WTC11 (cell line): Measurements from ENCODE around the gene IKBKE. TPM values are rescaled to one million over a fixed set of nuclear protein-coding genes. Genes with fewer than 3 reads are reported as not detected.

Experiments used
- ATAC-seq: fragments of 200-7000 bp; cut with Tn5 transposase; 2 replicates; pipeline ENCODE4 v1.10.0; 2021; ENCODE audit warnings: mild to moderate bottlenecking, moderate library complexity
- CTCF ChIA-PET: fragments of 300-600 bp; sonication (Branson Sonifier 250); formaldehyde crosslinking; loops from one replicate; lab custom pipeline; 2021; ENCODE audit warnings: antibody characterized with exemption; lab: Charles Lee
- POLR2A ChIA-PET: fragments of 350-600 bp; sonication (Branson Sonifier 250); formaldehyde crosslinking; loops from one replicate; lab custom pipeline; 2021; ENCODE audit warnings: antibody characterized with exemption; lab: Charles Lee
- DNase-seq: peaks from one replicate; pipeline ENCODE4 v3.0.0; 2021; ENCODE audit warnings: low spot score
- H3K27ac Mint-ChIP-seq: 2 replicates; pipeline ENCODE4 v1.8.0; 2021; ENCODE audit warnings: mixed read lengths
- H3K27me3 Mint-ChIP-seq: 2 replicates; pipeline ENCODE4 v1.8.0; 2021; ENCODE audit warnings: low read depth, mild to moderate bottlenecking, moderate library complexity, mixed read lengths
- H3K36me3 Mint-ChIP-seq: 2 replicates; pipeline ENCODE4 v1.8.0; 2021; ENCODE audit warnings: mixed read lengths
- H3K4me1 Mint-ChIP-seq: 2 replicates; pipeline ENCODE4 v1.8.0; 2022; ENCODE audit warnings: mixed read lengths
- H3K4me3 Mint-ChIP-seq: 2 replicates; pipeline ENCODE4 v1.8.0; 2021; ENCODE audit warnings: mild to moderate bottlenecking, moderate library complexity, mixed read lengths
- H3K9me3 Mint-ChIP-seq: 2 replicates; pipeline ENCODE4 v1.8.0; 2021; ENCODE audit warnings: mixed read lengths
- ATF2 ChIP-seq: sonication (generic); formaldehyde crosslinking; IDR thresholded peaks from 2 replicates; pipeline ENCODE4 v1.8.1; 2022; ENCODE audit warnings: low read depth, missing genetic modification reagents, borderline replicate concordance
- CBFB ChIP-seq: sonication (generic); formaldehyde crosslinking; IDR thresholded peaks from 2 replicates; pipeline ENCODE4 v1.8.1; 2022; ENCODE audit warnings: mild to moderate bottlenecking, low read depth, missing genetic modification reagents
- CREM ChIP-seq: sonication (generic); formaldehyde crosslinking; IDR thresholded peaks from 2 replicates; pipeline ENCODE4 v1.8.1; 2022; ENCODE audit warnings: mild to moderate bottlenecking, missing genetic modification reagents, moderate library complexity
- ESRRA ChIP-seq: sonication (generic); formaldehyde crosslinking; IDR thresholded peaks from 2 replicates; pipeline ENCODE4 v1.8.1; 2022; ENCODE audit warnings: mild to moderate bottlenecking, missing genetic modification reagents, borderline replicate concordance
- GRHL2 ChIP-seq: fragments of 250-450 bp; sonication (Bioruptor Pico); IDR thresholded peaks from 2 replicates; pipeline ENCODE4 v1.8.0; 2022; ENCODE audit warnings: mild to moderate bottlenecking, moderate library complexity; ENCODE audit not compliant: insufficient replicate concordance, severe bottlenecking
- HMGXB4 ChIP-seq: sonication (generic); formaldehyde crosslinking; IDR thresholded peaks from 2 replicates; pipeline ENCODE4 v1.8.1; 2023; ENCODE audit warnings: mild to moderate bottlenecking, moderate library complexity, missing genetic modification reagents
- NFATC4 ChIP-seq: fragments of 250-450 bp; sonication (Bioruptor Pico); IDR thresholded peaks from 2 replicates; pipeline ENCODE4 v1.9.0; 2021; ENCODE audit warnings: mild to moderate bottlenecking
- NFE2L1 ChIP-seq: sonication (generic); formaldehyde crosslinking; IDR thresholded peaks from 2 replicates; pipeline ENCODE4 v1.8.1; 2023; ENCODE audit warnings: missing genetic modification reagents
- SMAD3 ChIP-seq: sonication (generic); formaldehyde crosslinking; IDR thresholded peaks from 2 replicates; pipeline ENCODE4 v1.8.0; 2022; ENCODE audit warnings: missing genetic modification reagents, mild to moderate bottlenecking, borderline replicate concordance
- SOX15 ChIP-seq: fragments of 250-450 bp; sonication (Bioruptor Pico); IDR thresholded peaks from 2 replicates; pipeline ENCODE4 v1.9.0; 2021; ENCODE audit warnings: mild to moderate bottlenecking
- SP1 ChIP-seq: sonication (generic); formaldehyde crosslinking; conservative IDR thresholded peaks from 2 replicates; pipeline ENCODE4 v1.8.1; 2022; ENCODE audit warnings: missing genetic modification reagents
- TCF7 ChIP-seq: sonication (generic); formaldehyde crosslinking; IDR thresholded peaks from 2 replicates; pipeline ENCODE4 v1.8.0; 2022; ENCODE audit warnings: mild to moderate bottlenecking, low read depth, missing genetic modification reagents, moderate library complexity
- TEAD1 ChIP-seq: sonication (generic); formaldehyde crosslinking; IDR thresholded peaks from 2 replicates; pipeline ENCODE4 v1.8.0; 2022; ENCODE audit warnings: mild to moderate bottlenecking, missing genetic modification reagents
- ZNF263 ChIP-seq: sonication (generic); formaldehyde crosslinking; IDR thresholded peaks from 2 replicates; pipeline ENCODE4 v1.8.1; 2022; ENCODE audit warnings: low read depth, mild to moderate bottlenecking, moderate library complexity, missing genetic modification reagents
- ZNF281 ChIP-seq: sonication (generic); formaldehyde crosslinking; IDR thresholded peaks from 2 replicates; pipeline ENCODE4 v1.8.0; 2023; ENCODE audit warnings: mild to moderate bottlenecking, missing genetic modification reagents
- total RNA-seq: library from RNA; stranded (reverse); gene quantifications from 3 replicates; pipeline ENCODE4 v1.2.3, GENCODE V29; 2021
- TF ChIP-seq, protein P1 (sequence below): sonication (generic); formaldehyde crosslinking; IDR thresholded peaks from 2 replicates; pipeline ENCODE4 v1.8.1; 2023; ENCODE audit warnings: mild to moderate bottlenecking, missing genetic modification reagents
- TF ChIP-seq, protein P2 (sequence below): sonication (generic); formaldehyde crosslinking; IDR thresholded peaks from 2 replicates; pipeline ENCODE4 v1.8.1; 2023; ENCODE audit warnings: mild to moderate bottlenecking, missing genetic modification reagents
- TF ChIP-seq, protein P3 (sequence below): sonication (generic); formaldehyde crosslinking; conservative IDR thresholded peaks from 2 replicates; pipeline ENCODE4 v1.8.1; 2022; ENCODE audit warnings: mild to moderate bottlenecking, missing genetic modification reagents

IKBKE gene
- total RNA-seq, 1 experiment from 2014 or later = 8.1 TPM

DNA sequence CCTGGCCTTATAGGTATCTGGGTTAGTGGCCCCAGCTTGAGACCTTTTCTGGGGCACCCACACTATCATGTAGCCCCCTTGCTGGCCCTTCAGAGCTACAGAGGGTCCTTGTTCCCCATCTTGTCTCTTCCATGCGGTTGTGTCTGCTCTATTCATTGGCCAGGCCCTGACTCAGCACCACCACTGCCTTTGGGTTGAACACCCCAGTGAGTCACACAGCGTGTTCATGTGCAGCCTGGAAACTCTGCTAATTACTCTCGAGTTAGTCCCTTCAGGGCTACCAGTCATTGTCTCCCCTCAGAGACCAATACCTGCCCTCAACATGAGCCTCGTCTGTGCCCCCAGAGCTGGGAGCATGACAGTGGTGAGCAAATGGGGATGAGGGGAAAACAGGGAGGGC lies 28.2 kb upstream of the IKBKE start:
- TF ChIP-seq CREM (CRISPR knock-in tag) (no peak), TCF7 (CRISPR knock-in tag) (no peak), NFATC4 (no peak), TEAD1 (no peak), ZNF263 (CRISPR knock-in tag) (no peak), ATF2 (CRISPR knock-in tag) (no peak), SOX15 (CRISPR knock-in tag) (no peak), ESRRA (no peak), CBFB (CRISPR knock-in tag) (no peak), NFE2L1 (no peak)
- TF ChIP-seq, protein P1, sequence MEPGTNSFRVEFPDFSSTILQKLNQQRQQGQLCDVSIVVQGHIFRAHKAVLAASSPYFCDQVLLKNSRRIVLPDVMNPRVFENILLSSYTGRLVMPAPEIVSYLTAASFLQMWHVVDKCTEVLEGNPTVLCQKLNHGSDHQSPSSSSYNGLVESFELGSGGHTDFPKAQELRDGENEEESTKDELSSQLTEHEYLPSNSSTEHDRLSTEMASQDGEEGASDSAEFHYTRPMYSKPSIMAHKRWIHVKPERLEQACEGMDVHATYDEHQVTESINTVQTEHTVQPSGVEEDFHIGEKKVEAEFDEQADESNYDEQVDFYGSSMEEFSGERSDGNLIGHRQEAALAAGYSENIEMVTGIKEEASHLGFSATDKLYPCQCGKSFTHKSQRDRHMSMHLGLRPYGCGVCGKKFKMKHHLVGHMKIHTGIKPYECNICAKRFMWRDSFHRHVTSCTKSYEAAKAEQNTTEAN (CRISPR knock-in tag) = no peak
- TF ChIP-seq, protein P2, sequence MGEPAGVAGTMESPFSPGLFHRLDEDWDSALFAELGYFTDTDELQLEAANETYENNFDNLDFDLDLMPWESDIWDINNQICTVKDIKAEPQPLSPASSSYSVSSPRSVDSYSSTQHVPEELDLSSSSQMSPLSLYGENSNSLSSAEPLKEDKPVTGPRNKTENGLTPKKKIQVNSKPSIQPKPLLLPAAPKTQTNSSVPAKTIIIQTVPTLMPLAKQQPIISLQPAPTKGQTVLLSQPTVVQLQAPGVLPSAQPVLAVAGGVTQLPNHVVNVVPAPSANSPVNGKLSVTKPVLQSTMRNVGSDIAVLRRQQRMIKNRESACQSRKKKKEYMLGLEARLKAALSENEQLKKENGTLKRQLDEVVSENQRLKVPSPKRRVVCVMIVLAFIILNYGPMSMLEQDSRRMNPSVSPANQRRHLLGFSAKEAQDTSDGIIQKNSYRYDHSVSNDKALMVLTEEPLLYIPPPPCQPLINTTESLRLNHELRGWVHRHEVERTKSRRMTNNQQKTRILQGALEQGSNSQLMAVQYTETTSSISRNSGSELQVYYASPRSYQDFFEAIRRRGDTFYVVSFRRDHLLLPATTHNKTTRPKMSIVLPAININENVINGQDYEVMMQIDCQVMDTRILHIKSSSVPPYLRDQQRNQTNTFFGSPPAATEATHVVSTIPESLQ (CRISPR knock-in tag) = no peak
- Mint-ChIP-seq H3K27ac (no peak overlapping the region), H3K4me3 (no peak overlapping the region), H3K4me1 (no peaks in the 10 kb centered on the region), H3K36me3 (peaks cover 48% of the 10 kb centered on the region), H3K9me3 (no peaks in the 10 kb centered on the region), H3K27me3 (no peaks in the 10 kb centered on the region)
- ATAC-seq (no peak), DNase-seq (no peak)
- POLR2A ChIA-PET = no interaction called here
- CTCF ChIA-PET = no interaction called here

- no peak for ATAC-seq
- peaks cover 42% of the 10 kb centered on the region for H3K36me3 Mint-ChIP-seq
These were observed 25.2 kb upstream of the IKBKE start for GRCh38 chr1:206445116-206445515.

DNA sequence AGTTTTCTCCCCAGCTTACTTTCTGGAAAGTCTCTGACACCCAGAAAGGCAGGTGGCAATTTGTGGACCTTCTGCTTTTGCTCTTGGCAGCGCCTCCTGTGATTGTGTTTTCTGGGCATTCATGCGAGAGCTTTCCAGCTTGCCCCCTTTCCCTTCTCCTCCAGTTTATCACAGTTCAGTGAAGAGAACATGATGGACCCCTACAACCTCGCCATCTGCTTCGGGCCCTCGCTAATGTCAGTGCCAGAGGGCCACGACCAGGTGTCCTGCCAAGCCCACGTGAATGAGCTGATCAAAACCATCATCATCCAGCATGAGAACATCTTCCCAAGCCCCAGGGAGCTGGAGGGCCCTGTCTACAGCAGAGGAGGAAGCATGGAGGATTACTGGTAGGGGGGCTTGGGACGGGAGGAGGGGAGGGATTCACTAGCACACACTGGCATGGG lies 24.3 kb upstream of the IKBKE start:
- ATAC-seq (no peak), DNase-seq (no peak)
- ChIA-PET CTCF (no interaction called here), POLR2A (no interaction called here)
- Mint-ChIP-seq H3K36me3 (peaks cover 43% of the 10 kb centered on the region), H3K4me3 (no peak overlapping the region), H3K9me3 (no peaks in the 10 kb centered on the region), H3K27ac (0 out of 2 replicates have a peak overlapping the region, but pooled peaks have one; percentile 15), H3K4me1 (no peaks in the 10 kb centered on the region), H3K27me3 (no peaks in the 10 kb centered on the region)
- TF ChIP-seq, protein P2 (CRISPR knock-in tag) = no peak
- TF ChIP-seq GRHL2 (CRISPR knock-in tag) (no peak), ZNF281 (no peak), SP1 (no peak), SMAD3 (CRISPR knock-in tag) (no peak)
- TF ChIP-seq, protein P3, sequence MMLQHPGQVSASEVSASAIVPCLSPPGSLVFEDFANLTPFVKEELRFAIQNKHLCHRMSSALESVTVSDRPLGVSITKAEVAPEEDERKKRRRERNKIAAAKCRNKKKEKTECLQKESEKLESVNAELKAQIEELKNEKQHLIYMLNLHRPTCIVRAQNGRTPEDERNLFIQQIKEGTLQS = no peak

More at GRCh38 chr1:206445116-206445515, 25.2 kb upstream of the IKBKE start:
- Mint-ChIP-seq H3K9me3 (no peaks in the 10 kb centered on the region), H3K27me3 (no peaks in the 10 kb centered on the region), H3K4me3 (no peak overlapping the region), H3K4me1 (no peaks in the 10 kb centered on the region), H3K27ac (no peak overlapping the region)
- no peak for DNase-seq
- CTCF ChIA-PET = no interaction called here
- POLR2A ChIA-PET = no interaction called here
- no peak for TF ChIP-seq HMGXB4 (CRISPR knock-in tag)
